IPS-18c (cell line): ENCODE results near the gene IKZF2.

ENCODE experiments used
- H3K4me3 ChIP-seq: 2 replicates; pipeline ENCODE4 v1.7.0; 2013; ENCODE audit warnings: low read depth, mild to moderate bottlenecking, low read length, moderate library complexity; ENCODE audit not compliant: insufficient read depth
- H3K9me3 ChIP-seq: one replicate; pipeline ENCODE4 v1.6.1; 2013; ENCODE audit warnings: mild to moderate bottlenecking, low read length, moderate library complexity; ENCODE audit not compliant: control insufficient read depth, insufficient read depth

Gene IKZF2

GRCh38 chr2:213161759-213162515 lies 10.5 kb upstream of the IKZF2 start:
- Histone ChIP-seq H3K9me3 (no peaks in the 10 kb centered on the region), H3K4me3 (no peak overlapping the region)

GRCh38 chr2:213159768-213160167 lies 8.4 kb upstream of the IKZF2 start:
- Histone ChIP-seq H3K4me3 (no peak overlapping the region), H3K9me3 (no peaks in the 10 kb centered on the region)

DNA sequence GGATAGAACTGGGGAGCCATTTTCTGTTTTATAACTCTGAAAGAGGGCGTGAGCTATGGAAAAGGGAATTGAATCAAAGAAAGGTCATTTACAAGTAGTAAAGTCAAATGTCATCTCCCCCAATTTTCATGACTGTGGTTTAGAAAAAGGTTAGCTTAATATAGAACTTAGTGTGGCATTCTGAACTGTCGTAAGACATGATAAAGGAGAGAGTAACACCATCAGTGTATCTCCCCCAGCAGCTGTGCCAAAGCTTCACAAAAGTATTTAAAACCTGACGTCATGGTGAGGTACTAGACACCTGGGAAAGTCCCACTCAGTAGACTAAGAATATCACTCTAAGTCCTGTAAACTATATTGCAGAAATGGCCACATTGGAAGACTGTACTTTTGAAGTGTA lies 5.8 kb upstream of the IKZF2 start:
- H3K9me3 ChIP-seq: no peaks in the 10 kb centered on the region
- no peak overlapping the region for H3K4me3 ChIP-seq

DNA sequence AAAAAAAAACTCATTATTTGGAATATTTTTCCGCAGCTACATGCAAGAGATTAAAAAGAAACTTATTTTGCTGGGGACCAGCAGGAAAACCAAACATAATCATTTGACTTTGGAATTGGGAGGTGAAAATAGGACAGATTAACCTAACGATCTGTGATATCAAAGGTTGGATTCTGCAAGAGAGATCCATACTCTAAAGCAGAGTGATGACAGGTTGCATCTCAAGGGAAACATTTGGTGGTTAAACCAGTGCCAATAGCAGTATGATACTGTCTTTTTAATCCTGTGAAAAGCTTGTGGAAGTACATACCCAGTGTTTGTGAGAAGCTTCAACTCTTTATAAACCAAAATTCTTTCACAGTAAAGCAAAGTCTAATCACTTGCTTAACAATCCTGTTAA lies 5.3 kb upstream of the IKZF2 start:
- Histone ChIP-seq H3K9me3 (no peaks in the 10 kb centered on the region), H3K4me3 (no peak overlapping the region)

DNA sequence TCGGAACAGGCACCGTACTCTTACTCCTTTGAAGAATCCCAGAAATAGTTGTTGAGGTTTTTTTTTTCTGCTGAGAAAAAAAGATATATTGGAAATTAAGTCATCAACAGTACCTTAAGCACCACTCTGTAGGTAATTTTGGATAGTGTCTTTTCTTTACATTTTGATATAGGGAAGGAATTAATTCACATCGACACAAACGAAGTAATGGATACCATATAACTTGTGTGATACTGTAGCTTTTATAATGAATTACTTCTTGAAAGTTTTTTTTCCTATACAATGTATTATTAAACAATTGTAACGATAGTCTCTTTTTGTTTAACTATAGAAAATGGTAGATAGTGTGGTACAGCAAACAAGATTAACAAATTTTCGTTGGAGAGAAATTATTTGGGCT lies 1.5 kb upstream of the IKZF2 start:
- H3K9me3 ChIP-seq: no peaks in the 10 kb centered on the region
- no peak overlapping the region; the same call in 1 of the 2 replicates for H3K4me3 ChIP-seq

GRCh38 chr2:213152065-213152794 lies 818 bp upstream of the IKZF2 start:
- no peaks in the 10 kb centered on the region for H3K9me3 ChIP-seq
- peak overlapping the region; percentile 85 for H3K4me3 ChIP-seq

DNA sequence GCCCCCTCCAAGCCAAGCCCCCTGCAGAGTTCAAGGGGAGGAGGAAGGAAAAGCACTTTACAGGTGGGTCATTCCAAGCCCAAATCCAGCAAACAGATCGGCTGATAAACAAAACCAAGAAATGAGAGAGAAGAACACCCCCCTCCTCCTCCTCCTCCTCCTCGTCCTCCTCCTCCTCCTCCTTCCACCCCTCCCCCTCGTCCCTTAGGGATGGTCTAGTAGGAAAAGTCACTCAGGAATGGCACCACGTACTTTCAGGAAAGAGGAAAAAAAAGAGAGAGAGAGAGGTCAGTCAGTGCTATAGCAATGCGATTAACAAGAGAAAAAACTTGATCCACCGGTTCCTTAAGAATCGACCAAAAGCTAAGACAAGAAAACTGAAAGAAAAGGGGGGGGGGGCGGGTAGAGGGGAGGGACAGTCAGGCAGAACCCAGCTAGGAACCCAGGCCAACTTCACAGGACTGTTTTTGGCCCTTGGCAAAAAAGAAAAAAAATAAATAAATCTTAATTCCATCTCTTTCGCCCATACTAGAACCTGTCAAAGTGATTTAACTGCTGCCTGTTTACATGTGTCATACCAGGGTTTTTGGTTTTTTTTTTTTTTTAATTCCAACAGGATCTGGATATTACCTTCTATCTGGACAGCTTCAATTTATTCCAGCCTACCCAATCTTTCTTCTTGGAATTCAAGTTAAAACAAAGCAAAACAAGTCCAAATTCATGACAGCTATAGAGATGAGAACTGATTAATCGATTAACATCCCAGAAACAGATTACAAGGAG lies 906 bp downstream of the IKZF2 start:
- no peaks in the 10 kb centered on the region for H3K9me3 ChIP-seq
- peak overlapping the region; percentile 85 for H3K4me3 ChIP-seq

DNA sequence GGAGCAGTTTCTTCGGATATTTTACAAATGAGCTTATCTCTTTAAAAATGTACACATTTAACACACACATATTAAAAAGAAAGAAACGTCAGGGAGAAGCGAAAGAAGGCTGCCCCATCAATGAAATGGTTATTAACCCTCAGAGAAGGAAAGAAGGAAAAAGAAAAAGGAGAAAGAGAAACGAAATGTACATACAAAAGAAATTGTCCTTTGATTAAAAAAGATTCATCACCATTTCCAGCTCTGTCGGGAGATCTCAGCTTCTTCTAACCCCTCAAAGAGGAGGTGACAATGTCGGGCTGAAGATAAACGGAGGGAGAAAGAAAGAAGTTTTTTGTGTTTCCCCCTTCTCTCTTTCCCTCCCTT lies 1.5 kb downstream of the IKZF2 start:
- Histone ChIP-seq H3K9me3 (no peaks in the 10 kb centered on the region), H3K4me3 (peak overlapping the region; percentile 34)

DNA sequence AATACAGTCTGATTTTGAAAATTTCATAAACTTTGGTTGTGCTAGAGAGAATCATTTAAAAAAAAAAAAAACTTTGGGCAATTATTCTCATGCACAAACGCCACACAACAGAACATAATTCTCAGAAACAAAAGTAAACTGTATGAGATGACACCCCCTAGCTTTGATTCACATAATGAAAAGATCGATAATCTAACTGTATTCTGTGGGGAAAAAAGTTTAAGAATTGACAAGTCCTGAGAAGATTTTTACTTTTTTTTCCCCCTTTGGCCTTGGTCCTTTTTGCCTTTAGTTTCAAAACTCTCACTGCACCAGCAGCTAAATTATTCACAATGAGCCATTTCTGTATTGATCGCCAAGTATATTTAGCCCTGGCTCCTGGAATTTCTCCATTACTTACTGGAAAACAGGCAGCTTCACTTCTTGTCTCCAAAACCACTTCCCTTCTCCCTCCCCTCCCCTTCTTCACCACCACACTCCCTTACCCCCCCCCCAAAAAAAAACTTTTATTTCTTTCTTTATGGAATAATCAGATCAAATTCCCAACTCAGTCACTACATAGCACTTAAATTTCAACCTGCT lies 2.0 kb downstream of the IKZF2 start:
- peak overlapping the region; percentile 34 for H3K4me3 ChIP-seq

DNA sequence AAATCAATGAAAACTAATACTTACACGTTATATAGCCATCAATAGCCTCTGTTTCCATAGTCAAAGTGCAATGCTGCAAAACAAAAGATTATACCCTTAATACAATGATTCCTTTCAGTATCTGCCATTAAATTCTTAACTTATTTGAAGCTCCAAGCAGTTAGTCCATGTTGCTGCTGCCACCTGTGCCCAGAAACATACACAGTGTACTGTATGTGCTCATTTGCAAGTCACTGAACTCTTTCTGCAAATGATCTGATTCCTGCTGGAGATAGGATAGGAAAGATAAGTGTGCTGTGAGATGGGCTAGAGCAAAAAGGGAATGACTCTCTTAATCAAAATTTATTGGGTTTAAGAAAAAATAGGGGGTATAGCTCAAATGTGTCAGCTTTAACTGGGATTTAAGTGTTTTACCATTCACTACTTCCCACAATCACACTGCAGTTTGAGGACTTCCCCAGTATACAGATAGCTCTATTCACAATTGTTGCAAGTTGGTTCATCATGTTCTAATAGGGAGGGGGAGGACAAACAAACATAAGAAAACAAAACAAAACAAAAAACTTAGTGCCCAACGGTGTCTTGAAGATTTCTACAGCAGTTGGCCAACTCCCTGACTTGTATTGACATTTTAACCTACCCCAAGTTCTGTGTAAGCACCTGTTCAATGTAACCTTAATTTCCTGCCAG lies 2.7 kb downstream of the IKZF2 start:
- H3K9me3 ChIP-seq: no peaks in the 10 kb centered on the region
- no peak overlapping the region for H3K4me3 ChIP-seq

More for the DNA sequence above, 2.0 kb downstream of the IKZF2 start:
- no peaks in the 10 kb centered on the region for H3K9me3 ChIP-seq

DNA sequence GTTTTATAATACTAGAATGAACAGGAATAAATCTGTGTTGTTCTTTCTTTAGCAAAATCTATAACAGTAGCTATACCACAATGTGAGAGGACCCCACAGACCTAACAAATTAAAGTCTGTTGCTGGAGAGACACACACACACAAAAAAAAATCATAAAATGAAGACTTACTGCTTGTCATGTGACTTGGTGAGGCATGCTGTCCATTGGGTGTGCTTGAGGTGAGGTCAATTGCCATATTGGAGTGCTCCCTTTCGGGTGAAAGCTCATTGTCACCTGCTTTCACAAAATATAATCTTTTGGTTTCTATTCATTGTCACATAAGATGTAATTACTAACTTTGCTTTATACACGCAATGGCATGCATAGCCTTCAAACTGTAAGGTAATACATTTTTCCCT lies 3.9 kb downstream of the IKZF2 start:
- Histone ChIP-seq H3K4me3 (no peak overlapping the region), H3K9me3 (no peaks in the 10 kb centered on the region)

DNA sequence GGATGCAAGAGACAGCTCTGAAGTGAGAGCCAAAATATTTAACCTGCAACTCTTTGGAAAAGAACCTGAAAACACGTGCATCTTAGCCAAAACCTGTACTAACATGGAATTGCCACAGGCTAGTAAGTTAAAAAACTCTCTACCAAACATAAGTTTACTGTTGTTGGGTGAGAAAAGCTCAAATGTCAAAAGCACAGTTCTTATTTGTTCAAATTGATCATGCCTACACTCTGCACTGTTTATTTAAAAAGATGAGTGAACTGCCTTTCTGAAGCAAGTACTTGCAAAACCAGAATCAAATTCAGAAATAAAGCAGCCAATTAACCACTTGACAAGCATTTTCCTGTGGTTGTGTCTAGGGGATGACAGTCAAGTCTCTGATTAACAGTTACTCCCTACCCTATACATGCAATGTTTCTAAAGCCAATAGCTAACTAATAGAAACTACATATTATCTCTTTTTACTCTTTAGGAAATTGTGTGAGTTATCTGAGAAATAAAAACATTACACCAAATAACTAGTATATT lies 5.6 kb downstream of the IKZF2 start:
- no peak overlapping the region for H3K4me3 ChIP-seq
- no peaks in the 10 kb centered on the region for H3K9me3 ChIP-seq

GRCh38 chr2:213137064-213137463 lies 14.3 kb downstream of the IKZF2 start:
- no peak overlapping the region for H3K4me3 ChIP-seq
- no peaks in the 10 kb centered on the region for H3K9me3 ChIP-seq

DNA sequence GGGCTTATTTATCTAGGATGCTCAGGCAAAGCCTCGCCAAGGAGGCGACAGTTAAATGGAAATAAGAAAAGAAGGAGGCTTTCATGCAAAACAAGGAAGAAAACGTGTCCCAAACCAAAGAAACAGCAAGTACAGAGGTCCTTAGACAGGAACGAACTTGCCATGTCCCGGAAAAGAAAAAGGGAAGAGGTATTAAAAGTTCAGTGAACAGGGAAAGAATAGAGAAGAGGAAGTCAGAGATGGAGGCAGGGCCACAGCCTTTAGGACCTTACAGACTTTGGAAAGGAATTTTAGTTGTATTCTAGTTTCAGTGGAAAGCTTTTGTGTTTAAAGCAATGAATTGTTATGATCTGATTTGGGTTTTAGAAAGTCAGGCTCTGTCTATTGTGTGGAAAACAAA lies 22.1 kb downstream of the IKZF2 start:
- no peak overlapping the region for H3K4me3 ChIP-seq
- no peaks in the 10 kb centered on the region for H3K9me3 ChIP-seq

DNA sequence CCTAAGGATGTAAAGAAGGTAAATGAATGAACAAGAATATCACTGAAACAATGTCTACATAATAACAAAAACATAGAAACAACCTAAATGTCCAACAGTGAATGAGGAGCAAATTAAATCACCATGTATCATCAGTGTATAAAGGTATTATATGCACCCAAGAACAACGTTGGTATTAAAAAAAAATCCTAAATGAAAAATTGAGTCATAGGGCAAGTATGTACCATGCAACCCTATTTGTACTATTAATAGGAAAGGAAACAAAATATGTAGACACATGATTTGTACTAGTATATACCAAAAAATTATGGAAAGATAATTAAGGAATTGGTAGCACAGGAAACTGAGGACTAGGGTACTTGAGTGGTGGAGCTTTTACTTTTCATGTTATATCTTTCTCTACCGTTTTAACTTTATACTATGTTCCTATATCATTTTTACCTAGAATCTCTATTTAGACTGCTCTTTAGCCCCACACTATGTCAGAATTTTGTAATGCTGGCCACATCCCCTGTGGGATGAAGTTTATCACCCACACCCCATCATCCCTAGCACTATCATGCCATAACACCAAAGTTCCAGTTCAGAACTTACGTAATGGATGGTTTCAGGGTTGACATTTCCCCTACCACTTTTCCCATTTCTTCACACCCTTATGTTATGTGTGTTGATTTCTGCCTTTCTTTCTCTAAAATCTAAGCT lies 25.6 kb downstream of the IKZF2 start:
- Histone ChIP-seq H3K9me3 (no peaks in the 10 kb centered on the region), H3K4me3 (no peak overlapping the region)

- H3K4me3 ChIP-seq: no peak overlapping the region
- H3K9me3 ChIP-seq: no peaks in the 10 kb centered on the region
Measured at GRCh38 chr2:213122725-213123124, 28.7 kb downstream of the IKZF2 start.
